ENCODE measurements around the gene EDRF1. TPM values are rescaled to one million over a fixed set of nuclear protein-coding genes. Genes with fewer than 3 reads are reported as not detected.

The EDRF1 gene
- polyA plus RNA-seq (12.4 to 20.4 TPM (median 13.8 TPM) in 3 replicates), polyA minus RNA-seq (3.4 to 19.1 TPM (median 16.3 TPM) in 3 replicates)
- 4.6 TPM for polyA plus RNA-seq (2011; ENCODE audit: low read depth)
- 4.9 and 10.6 TPM in 2 replicates for polyA plus RNA-seq (2011; cell fraction: cytosol; rRNA removed)
- 33.8 and 45.1 TPM in 2 replicates for polyA plus RNA-seq (2011; cell fraction: nucleus; rRNA removed)
- 7.9 and 8.4 TPM in 2 replicates for polyA plus RNA-seq (2012; ENCODE audit: low replicate concordance)
- polyA minus RNA-seq (2011; cell fraction: cytosol; rRNA and poly(A)+ RNA removed) = 5.8 TPM
- polyA minus RNA-seq (2011; cell fraction: nucleus; rRNA and poly(A)+ RNA removed) = 15.7 and 29.1 TPM in 2 replicates

GRCh38 chr10:125719173-125720001 lies at the start of gene EDRF1:
Gene EDRF1, plus strand, starts transcription at chr10:125719709. Its CDS starts 99 bp downstream, at chr10:125719808.
- Histone ChIP-seq H3K9me3 (ENCODE audit: control insufficient read depth, low read depth, low read length) (no peaks in the 10 kb centered on the region), H3K27me3 (ENCODE audit: control insufficient read depth, extremely low read depth, insufficient read depth, low read length) (no peaks in the 10 kb centered on the region), H3K36me3 (ENCODE audit: control insufficient read depth in 2 of 2, extremely low read depth in 1 of 2, insufficient read depth in 2 of 2, low read length in 2 of 2) (peaks cover 6 to 11% of the 10 kb centered on the region in 2 experiments), H3K4me1 (ENCODE audit: control insufficient read depth, extremely low read depth, insufficient read depth, low read length) (peaks cover 14% of the 10 kb centered on the region), H2AFZ (ENCODE audit: control insufficient read depth, low read length) (peak within 1 kb of the TSS; percentile 98), H4K20me1 (ENCODE audit: control insufficient read depth, extremely low read depth, insufficient read depth, low read length) (no peaks in the 10 kb centered on the region), H3K9ac (ENCODE audit: control insufficient read depth, extremely low read depth, insufficient read depth, low read length) (peak within 1 kb of the TSS; percentile 95), H3K9me1 (ENCODE audit: control insufficient read depth, extremely low read depth, insufficient read depth, low read length) (no peaks in the 10 kb centered on the region), H3K27ac (ENCODE audit: control insufficient read depth, insufficient read depth, low read length) (peak within 1 kb of the TSS; percentile 90), H3K79me2 (ENCODE audit: control insufficient read depth, insufficient read depth, low read length) (peaks cover 28% of the 10 kb centered on the region), H3K4me3 (ENCODE audit: control insufficient read depth in 2 of 3, extremely low read depth in 1 of 3, insufficient read depth in 2 of 3, low read depth in 1 of 3, low read length in 3 of 3) (peak within 1 kb of the TSS; percentile 74 to 99 (median 98)), H3K4me2 (ENCODE audit: control insufficient read depth, extremely low read depth, insufficient read depth, low read depth, low read length) (peak within 1 kb of the TSS; percentile 93)
- dilution Hi-C loops (cut with MboI; ENCODE audit: extremely low pct_ligation_motif_present, low sequenced_read_pairs) = no loop called here
- FAIRE-seq = peak; percentile 87
- TF ChIP-seq EZH2 (IDR thresholded peaks at IDR 0.05; ENCODE audit: low read length) = no peak
- TF ChIP-seq CTCF (optimal IDR thresholded peaks at IDR 0.05 in 1 of 3, IDR thresholded peaks at IDR 0.05 in 1 of 3, conservative IDR thresholded peaks at IDR 0.05 in 1 of 3; ENCODE audit: extremely low read depth in 1 of 3, insufficient read depth in 2 of 3, low read length in 3 of 3) = no peak
- DNase-seq (ENCODE audit: low read depth, low spot score) = peak; percentile 77

GRCh38 chr10:125672884-125673283 lies 46.6 kb upstream of the EDRF1 start:
- no peaks in the 10 kb centered on the region for H4K20me1 ChIP-seq (ENCODE audit: control insufficient read depth, extremely low read depth, insufficient read depth, low read length)
- no peaks in the 10 kb centered on the region for H3K9me1 ChIP-seq (ENCODE audit: control insufficient read depth, extremely low read depth, insufficient read depth, low read length)
- no peaks in the 10 kb centered on the region for H3K79me2 ChIP-seq (ENCODE audit: control insufficient read depth, insufficient read depth, low read length)
- no peak overlapping the region for H3K27ac ChIP-seq (ENCODE audit: control insufficient read depth, insufficient read depth, low read length)
- dilution Hi-C loops (cut with MboI; ENCODE audit: extremely low pct_ligation_motif_present, low sequenced_read_pairs) = no loop called here
- no peak for TF ChIP-seq EZH2 (IDR thresholded peaks at IDR 0.05; ENCODE audit: low read length)
- TF ChIP-seq CTCF (optimal IDR thresholded peaks at IDR 0.05 in 1 of 3, IDR thresholded peaks at IDR 0.05 in 1 of 3, conservative IDR thresholded peaks at IDR 0.05 in 1 of 3; ENCODE audit: extremely low read depth in 1 of 3, insufficient read depth in 2 of 3, low read length in 3 of 3) = no peak
- H3K4me3 ChIP-seq (ENCODE audit: control insufficient read depth in 2 of 3, extremely low read depth in 1 of 3, insufficient read depth in 2 of 3, low read depth in 1 of 3, low read length in 3 of 3) = no peak overlapping the region
- FAIRE-seq (no peak), DNase-seq (ENCODE audit: low read depth, low spot score) (no peak)
- H3K27me3 ChIP-seq (ENCODE audit: control insufficient read depth, extremely low read depth, insufficient read depth, low read length) = peaks cover 9% of the 10 kb centered on the region
- no peak overlapping the region for H3K9ac ChIP-seq (ENCODE audit: control insufficient read depth, extremely low read depth, insufficient read depth, low read length)
- no peaks in the 10 kb centered on the region for H3K36me3 ChIP-seq (ENCODE audit: control insufficient read depth in 2 of 2, extremely low read depth in 1 of 2, insufficient read depth in 2 of 2, low read length in 2 of 2)
- H3K9me3 ChIP-seq (ENCODE audit: control insufficient read depth, low read depth, low read length) = no peaks in the 10 kb centered on the region
- no peaks in the 10 kb centered on the region for H3K4me1 ChIP-seq (ENCODE audit: control insufficient read depth, extremely low read depth, insufficient read depth, low read length)
- no peak overlapping the region for H2AFZ ChIP-seq (ENCODE audit: control insufficient read depth, low read length)
- no peak overlapping the region for H3K4me2 ChIP-seq (ENCODE audit: control insufficient read depth, extremely low read depth, insufficient read depth, low read depth, low read length)

All from keratinocyte (primary cell).